GM12874 (cell line): ENCODE data around the gene YAF2.
A peak's percentile ranks its signal among the peaks of the same experiment; 100 is the strongest.

Experiments
- CTCF ChIP-seq: IDR thresholded peaks from 2 replicates; pipeline ENCODE4 v1.5.1; 2011; ENCODE audit warnings: low read depth, mild to moderate bottlenecking, control low read depth, low read length, moderate library complexity; ENCODE audit not compliant: insufficient read depth

The YAF2 gene

GRCh38 chr12:42140901-42141300 lies 97.1 kb downstream of the YAF2 start:
- TF ChIP-seq CTCF, result no peak

GRCh38 chr12:42135259-42135814 lies 102.7 kb downstream of the YAF2 start:
- no peak for TF ChIP-seq CTCF

- no peak for TF ChIP-seq CTCF
Measured at GRCh38 chr12:42130672-42131402, 107.2 kb downstream of the YAF2 start.

GRCh38 chr12:42129595-42130204 lies 108.3 kb downstream of the YAF2 start:
- peak; percentile 20; the same call in 1 of the 2 replicates for TF ChIP-seq CTCF

- no peak for TF ChIP-seq CTCF
Measured at GRCh38 chr12:42128888-42129287, 109.2 kb downstream of the YAF2 start.

GRCh38 chr12:42128327-42128726 lies 109.7 kb downstream of the YAF2 start:
- no peak for TF ChIP-seq CTCF

- TF ChIP-seq CTCF, result no peak
Measured at GRCh38 chr12:42126963-42127362, 111.1 kb downstream of the YAF2 start.
